ENCODE data around the gene C1orf94.

C1orf94 gene, protein sequence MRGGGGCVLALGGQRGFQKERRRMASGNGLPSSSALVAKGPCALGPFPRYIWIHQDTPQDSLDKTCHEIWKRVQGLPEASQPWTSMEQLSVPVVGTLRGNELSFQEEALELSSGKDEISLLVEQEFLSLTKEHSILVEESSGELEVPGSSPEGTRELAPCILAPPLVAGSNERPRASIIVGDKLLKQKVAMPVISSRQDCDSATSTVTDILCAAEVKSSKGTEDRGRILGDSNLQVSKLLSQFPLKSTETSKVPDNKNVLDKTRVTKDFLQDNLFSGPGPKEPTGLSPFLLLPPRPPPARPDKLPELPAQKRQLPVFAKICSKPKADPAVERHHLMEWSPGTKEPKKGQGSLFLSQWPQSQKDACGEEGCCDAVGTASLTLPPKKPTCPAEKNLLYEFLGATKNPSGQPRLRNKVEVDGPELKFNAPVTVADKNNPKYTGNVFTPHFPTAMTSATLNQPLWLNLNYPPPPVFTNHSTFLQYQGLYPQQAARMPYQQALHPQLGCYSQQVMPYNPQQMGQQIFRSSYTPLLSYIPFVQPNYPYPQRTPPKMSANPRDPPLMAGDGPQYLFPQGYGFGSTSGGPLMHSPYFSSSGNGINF

GRCh38 chr1:34176830-34177603, at the start of gene C1orf94:
Gene C1orf94 (plus strand): TSS chr1:34176907. CDS start chr1:34177790, 883 bp downstream.
- no peak for DNase-seq

- DNase-seq, result no peak
Measured at GRCh38 chr1:34127006-34128000, 49.4 kb upstream of the C1orf94 start.

GRCh38 chr1:34128186-34128889, 48.4 kb upstream of the C1orf94 start:
- no peak for DNase-seq

DNA sequence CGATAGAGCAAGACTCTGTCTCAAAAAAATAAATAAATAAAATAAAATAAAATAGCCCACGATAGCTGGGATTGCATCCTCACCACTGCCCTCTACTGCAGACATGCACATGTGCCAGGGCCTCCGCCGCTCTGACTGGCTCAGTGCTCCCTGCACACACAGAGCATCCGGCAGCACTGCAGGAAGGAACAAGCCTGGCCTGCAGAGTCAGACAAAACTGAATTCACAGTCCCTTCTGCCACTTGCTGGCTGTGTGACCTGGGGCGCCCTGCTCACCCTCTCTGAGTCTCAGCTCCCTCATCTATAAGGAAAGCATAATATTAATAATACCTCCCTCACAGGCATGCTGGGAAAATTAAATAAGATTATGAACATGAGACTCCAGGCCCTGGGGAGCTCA, 47.1 kb upstream of the C1orf94 start:
- no peak for DNase-seq

DNA sequence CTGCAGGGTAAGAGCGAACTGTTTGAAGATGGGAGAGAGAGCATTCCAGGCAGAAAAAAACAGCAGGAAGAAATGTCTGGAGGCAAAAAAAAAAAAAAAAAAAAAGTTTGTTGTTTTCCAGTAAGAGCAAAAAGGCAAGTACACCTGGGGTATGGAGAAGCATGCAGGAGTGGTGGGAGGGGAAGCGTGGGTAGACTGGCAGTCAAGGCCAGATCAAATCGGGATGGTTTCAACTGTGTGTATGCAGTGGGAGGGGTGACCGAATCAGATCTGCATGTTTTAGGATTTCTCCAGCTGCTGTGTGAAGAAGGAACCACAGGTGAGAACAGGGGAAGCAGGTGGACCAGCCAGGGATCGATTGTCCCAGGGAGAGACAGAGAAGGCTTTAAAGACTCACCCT, 46.4 kb upstream of the C1orf94 start:
- DNase-seq, result no peak

- no peak for DNase-seq
Measured at GRCh38 chr1:34131396-34132160, 45.1 kb upstream of the C1orf94 start.

GRCh38 chr1:34132161-34132420, 44.6 kb upstream of the C1orf94 start:
- DNase-seq, result no peak

- DNase-seq, result no peak
Measured at GRCh38 chr1:34137411-34137810, 39.3 kb upstream of the C1orf94 start.

DNA sequence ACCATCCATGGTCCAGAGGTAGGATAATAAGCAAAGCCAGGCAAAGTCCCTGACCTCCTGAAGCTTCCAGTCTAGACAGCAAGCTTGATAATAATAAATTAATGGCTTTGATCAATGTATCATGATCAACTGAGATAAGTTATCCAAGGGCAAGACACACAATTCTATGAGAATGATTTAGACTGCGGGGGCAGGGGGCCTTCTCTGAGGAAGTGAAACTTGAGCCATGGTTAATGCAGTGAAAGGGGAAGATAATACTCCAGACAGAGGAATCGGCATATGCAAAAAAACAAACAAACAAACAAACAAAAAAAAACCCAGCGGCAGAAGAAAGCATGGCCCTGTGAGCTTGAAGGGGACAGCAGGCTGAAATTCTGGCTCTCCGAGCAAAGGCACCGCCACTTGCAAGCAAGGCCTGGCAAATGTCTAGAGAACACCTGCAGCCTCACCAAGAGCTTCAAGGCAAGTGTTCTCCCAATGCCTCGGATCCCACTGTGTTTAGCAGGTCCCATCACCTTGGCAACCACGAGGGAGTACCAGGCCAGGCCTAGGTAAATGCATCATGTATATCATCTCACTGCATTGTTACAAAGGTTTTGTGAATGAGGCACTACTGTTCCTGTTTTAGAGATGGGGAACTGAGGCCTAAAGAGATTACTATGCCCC, 36.6 kb upstream of the C1orf94 start:
- no peak for DNase-seq

DNA sequence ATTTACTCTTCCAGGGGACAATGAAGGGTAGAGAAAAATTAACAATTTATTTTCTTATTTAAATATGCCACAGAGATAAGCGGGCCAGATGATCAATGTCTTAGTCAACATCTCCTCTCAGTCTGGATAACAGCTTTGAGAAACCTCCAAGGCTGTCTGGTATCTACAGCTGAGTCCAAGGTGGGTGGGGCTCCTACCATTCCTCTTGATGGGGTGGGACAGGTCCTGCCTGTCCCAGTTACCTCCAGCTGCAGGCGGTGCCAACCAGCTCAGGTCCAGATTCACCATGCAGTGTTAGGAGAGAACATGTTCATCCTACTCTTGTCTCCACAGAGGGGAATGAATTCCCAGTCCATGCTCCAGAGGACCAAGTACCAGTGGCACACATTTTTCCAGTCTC, 32.7 kb upstream of the C1orf94 start:
- no peak for DNase-seq

DNA sequence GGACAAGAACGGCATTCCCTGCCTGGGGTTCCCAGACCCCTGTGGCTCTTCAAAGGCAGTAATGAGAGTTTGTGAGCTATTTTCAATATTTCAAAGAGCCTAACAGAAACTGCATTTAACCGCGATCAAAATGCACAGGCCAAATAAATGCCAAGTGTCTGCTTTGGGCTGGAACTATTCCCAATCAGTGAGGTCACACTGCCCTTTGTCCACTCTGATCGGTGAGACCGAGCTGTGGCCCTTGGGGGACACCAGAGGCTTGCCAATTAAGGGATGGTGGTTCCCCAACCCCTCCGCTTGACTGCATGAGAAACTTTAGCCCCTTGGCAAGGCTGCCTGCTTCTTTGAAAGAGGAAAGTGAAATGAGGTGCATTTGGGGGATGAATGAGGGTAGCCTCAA, 31.9 kb upstream of the C1orf94 start:
- no peak for DNase-seq

- no peak for DNase-seq
Measured at GRCh38 chr1:34147301-34147700, 29.4 kb upstream of the C1orf94 start.

DNA sequence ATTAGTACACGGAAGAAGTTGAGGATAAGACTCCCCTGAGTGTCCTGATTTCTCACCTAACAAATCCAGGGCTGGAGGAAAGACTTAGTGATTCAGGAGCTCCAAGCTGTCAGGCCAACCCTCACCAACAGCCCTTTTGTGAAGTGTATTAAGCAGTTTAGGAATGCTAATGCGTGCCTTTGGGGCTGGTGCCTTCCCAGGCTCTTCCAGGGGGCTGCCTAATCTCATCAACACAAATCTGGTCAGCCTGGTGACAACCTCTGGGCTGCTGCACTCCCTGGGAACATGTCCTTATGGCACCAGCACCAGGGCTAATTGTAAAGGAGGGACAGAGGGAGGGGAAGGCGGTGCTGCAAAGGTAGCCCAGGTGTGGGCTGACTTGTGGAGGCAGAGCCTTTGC, 27.2 kb upstream of the C1orf94 start:
- DNase-seq, result no peak

DNA sequence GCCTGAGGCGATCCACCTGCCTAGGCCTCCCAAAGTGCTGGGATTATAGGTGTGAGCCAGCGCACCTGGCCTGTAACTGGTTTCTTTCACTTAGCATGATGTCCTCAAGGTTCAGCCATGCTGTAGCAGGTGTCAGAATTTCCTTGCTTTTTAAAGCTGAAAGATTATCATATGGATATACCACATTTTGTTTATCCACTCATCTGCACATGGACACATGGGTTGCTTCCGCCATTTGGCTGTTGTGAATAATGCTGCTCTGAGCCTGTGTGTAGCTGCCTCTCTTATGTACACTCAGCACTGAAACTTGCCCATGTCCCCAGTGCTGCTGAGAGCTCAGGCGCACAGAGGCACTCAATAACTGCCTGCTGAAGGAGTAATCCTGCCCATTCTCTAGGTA, 23.5 kb upstream of the C1orf94 start:
- no peak for DNase-seq

GRCh38 chr1:34155860-34156259, 20.8 kb upstream of the C1orf94 start:
- no peak for DNase-seq

DNA sequence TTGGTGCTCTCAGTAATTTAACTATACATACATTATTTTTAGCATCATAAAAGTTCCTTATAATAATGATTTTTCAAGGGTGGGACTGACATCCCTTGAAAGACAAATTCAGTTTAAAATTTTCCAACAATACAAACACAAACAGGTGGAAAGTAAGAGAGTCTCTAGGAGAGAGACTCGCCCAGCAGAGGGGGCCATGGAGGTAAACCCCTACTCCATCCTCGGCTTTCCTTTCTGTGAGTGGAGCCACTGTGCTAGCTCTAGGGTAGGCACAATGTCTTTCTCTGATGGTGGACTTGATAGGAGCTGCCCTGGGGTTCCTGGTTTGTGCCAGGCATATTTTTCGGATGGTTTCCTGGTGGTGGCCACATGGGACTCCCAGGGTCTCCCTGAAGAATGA, 20.0 kb upstream of the C1orf94 start:
- no peak for DNase-seq

DNA sequence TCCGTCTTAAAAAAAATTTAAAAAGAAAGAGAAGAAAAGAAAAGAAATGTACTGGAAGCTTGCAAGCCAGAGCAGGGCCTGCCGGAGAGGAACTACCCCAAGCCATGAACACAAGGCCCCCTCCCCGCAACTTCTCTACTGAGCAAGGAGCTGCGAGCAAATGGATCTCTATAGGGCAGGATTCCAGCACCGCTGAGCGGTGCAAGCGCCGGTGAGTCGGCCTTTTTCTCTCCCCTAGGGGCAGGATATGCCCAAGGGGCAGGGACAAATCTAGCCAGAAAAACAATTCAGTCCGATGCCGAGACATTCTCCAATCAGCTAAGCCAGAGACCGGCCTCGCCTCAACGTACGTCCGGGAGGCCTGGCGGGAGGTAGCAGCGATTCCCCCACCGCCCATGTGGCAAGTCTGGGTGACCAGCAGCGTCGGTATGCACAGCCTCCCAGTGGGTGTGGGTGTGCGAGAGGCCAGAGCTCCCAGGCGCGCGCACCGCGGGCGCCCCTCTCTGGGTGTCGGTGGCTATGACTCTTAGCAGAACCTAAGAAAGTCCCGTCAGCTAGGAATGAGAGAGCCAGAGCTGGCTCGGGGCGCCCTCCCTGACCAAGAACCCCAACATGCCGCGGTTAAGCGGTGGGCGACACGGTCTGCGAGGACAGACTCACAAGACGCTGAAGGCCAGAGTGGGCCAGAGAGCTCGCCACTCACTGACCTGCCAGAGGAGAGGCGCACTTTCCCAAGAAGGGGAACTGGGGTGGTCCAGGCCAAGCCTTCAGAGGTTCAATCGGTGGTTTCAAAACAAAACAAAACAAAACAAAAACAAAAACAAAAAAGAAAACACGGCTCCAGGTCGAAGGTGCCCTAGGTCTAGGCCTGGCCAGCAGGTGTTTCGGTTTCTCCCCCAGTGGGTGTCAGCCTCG, 13.6 kb upstream of the C1orf94 start:
- no peak for DNase-seq

- DNase-seq, result no peak
Measured at GRCh38 chr1:34163792-34164731, 12.6 kb upstream of the C1orf94 start.

All from NCI-H524 treated with DMSO at 0.1 percent for 48 hours (cell line).